SW480 (cell line): ENCODE measurements around the gene RECQL5.
"Not testable (repeated sequence)": the region's sequence is repeated elsewhere in the genome, so short reads cannot be mapped to it uniquely, and the experiment has no call there.

Source experiments
- DNase-seq: peaks from one replicate; pipeline ENCODE4 v3.0.0-alpha.2; 2016; ENCODE audit warnings: low spot score

The RECQL5 gene

DNA sequence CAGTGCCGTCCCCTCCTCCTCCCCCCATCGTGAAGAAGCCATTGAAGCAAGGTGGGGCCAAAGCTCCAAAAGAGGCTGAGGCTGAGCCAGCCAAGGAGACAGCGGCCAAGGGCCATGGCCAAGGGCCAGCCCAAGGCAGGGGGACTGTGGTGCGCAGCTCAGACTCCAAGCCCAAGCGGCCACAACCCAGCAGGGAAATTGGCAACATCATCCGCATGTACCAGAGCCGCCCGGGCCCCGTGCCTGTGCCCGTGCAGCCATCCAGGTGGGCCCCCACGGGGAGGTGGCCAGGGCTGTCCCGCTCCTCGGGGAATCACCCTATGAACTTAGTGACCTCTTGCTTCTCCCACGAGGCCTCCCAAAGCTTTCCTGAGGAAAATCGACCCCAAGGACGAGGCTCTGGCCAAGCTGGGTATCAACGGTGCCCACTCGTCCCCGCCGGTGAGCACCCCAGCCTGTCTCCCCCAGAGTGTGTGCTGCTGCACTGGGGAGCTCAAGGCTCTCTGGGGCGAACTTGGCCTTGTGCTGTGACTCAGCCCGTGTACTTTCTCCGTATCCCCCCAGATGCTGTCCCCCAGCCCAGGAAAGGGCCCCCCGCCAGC lies 50.3 kb downstream of the RECQL5 start:
- no peak for DNase-seq

DNA sequence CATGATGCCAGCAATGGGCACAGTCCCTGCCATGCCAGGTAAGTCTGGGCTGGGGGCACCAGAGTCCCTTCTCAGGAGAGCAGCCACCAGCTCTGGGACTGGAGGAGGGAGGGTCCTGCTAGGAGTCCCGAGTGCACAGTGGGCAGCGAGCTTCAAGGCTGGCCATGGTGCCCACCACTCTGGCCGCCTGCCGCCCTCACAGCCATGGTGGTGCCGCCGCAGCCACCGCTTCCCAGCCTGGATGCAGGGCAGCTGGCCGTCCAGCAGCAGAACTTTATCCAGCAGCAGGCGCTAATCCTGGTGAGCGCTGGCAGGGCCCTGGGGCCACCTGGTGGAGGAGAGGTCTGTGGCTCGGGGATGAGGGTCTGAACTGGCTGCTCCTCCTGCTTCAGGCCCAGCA lies 51.7 kb downstream of the RECQL5 start:
- no peak for DNase-seq

DNA sequence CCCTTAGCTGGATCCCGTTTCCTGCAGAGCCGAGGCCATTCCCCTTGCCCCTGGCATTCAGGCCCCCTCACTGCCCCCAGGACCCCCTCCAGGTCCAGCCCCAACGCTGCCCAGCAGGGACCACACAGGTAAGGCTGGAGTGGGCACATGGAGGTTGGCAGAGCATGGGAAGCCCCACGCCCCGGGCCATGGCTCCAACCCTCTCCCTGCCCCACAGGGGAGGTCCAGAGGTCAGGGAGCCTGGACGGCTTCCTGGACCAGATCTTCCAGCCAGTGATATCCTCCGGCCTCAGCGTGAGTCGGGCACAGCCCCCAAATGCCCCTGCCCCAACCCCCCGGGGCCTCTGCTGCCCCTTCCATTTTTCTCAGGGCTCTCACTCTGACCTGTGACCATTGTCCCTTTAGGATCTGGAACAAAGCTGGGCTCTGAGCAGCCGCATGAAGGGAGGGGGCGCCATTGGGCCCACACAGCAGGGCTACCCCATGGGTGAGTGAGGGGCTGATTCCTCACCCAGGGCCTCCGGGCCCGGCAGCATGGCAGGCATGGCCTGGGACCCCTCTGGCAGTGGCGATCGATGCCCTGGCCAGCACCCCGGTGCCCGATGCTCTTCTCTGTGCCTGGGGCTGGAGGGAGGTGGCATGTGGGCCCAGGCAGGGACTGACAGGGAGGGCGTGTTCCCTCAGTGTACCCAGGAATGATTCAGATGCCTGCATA lies 52.2 kb downstream of the RECQL5 start:
- DNase-seq = no peak

DNA sequence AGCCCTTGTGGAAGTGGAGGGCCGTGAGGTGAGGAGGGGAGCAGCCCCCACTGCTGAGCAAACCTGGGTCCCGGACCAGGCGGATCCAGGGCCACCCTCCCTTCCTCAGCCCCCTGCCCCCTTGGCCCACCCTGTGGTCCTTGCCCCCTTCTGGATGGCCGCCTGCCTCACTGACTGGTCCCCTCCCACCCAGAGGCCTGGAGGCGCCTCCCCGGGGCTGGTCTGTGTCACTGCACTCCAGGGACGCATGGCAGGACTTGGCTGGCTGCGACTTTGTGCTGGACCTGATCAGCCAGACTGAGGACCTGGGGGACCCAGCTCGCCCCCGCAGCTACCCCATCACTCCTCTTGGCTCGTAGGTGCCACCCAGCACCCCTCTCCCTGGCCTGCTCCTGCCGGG lies 52.9 kb downstream of the RECQL5 start:
- no peak for DNase-seq

DNA sequence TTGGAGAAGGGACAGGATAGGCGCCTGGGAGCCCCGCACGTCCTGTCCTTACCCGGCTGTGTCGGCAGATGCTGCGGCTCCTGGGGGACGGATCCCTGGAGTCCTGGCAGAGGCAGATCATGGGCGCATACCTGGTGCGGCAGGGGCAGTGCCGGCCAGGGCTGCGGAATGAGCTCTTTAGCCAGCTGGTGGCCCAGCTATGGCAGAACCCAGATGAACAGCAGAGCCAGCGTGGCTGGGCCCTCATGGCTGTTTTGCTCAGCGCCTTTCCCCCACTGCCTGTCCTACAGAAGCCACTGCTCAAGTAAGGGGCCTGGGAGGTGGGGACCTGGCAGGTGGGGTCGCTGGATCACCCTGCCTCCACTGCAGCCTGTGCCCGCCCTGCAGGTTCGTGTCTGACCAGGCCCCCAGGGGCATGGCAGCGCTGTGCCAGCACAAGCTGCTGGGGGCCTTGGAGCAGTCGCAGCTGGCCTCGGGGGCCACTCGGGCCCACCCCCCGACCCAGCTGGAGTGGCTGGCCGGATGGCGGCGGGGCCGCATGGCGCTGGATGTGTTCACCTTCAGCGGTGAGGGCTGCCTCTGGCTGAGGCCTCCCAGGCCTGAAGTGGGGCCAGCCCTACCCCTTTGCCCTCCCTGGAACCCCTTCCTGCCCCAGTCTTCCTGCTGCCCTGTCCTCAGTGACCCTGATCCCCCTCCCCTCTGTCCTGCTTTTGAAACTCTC lies 53.9 kb downstream of the RECQL5 start:
- no peak for DNase-seq

DNA sequence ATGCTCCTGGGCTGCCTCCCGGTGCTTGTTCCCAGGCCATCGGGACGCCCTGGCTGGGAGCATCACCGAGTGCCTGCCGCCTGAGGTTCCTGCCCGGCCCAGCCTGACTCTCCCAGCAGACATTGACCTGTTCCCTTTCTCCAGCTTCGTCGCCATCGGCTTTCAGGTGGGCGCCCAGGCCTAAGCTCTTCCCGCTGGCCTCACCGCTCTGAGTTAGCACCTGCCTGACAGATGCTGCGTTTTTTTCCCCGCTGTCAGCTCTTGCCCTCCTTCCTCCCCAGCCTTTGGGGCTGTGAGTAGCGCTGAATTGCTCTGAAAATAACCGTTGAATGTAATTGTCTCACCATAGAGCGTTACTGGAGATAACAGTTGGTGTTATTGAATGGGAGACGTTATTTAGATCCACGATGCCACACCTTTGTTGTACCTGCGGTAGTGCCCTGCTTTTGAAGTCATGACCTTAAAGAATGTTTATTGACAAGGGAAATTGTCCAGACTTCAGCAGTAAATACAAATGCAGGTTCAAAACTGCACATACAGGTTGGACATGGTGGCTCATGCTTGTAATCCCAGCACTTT lies 55.0 kb downstream of the RECQL5 start:
- peak; percentile 90 for DNase-seq

DNA sequence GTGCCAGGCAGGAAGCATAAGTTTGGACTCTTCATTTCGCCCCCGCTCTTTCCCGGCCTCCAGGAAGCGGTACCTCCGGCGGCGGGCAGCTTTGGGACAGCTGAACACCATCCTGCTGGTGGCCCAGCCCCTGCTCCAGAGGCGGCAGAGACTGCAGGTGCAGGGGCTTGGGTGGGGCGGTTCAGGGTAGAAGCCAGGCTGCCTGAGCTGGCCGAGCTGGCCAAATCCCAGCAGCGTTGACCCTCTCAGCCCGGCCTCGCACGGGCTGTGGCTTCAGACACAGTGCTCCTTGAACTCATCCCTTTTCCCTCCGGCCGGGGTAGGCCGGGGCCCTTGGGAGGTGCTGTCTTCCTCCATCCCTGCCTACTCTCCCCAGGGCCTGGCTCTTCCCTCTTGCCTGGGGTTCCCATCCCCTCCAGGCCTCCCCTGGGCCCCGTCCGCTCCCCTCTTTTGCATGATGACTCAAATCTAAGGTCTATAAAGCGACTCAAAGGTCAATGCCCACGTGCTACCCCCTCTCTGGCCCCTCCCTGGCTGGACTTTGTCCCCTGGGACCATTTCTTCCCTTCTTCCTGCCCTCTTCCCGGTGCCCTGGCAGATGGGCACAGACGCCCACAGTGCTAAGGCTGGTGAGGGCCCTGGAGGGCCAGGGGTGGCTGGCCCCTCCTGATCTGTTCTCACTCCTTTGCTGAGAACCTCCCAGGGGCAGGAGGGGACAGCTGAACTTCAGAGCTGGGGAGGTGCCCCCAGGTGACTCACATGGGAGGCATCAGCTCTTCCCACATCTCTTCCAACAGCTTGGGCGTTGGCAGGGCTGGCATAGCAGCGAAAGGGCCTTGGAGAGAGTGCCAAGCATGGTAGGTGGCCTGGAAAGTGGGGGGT lies 56.6 kb downstream of the RECQL5 start:
- DNase-seq = peak; percentile 95

DNA sequence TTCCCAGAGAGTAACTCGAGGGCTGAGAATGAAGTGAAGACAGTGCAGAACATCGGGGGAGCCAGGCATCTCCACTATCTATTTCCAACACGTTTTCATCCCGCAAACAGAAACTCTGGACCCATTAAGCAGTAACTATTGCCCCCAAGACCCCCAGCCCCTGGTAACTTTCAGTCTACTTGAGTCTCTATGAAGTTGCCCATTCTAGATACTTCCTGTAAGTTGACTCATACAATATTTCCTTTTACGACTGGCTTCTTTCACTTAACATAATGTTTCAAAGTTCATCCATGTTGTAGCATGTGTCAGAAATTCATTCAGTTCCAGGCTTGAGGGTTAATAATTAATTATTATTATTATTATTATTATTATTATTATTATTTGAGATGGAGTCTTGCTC lies 59.9 kb downstream of the RECQL5 start:
- no peak for DNase-seq

DNA sequence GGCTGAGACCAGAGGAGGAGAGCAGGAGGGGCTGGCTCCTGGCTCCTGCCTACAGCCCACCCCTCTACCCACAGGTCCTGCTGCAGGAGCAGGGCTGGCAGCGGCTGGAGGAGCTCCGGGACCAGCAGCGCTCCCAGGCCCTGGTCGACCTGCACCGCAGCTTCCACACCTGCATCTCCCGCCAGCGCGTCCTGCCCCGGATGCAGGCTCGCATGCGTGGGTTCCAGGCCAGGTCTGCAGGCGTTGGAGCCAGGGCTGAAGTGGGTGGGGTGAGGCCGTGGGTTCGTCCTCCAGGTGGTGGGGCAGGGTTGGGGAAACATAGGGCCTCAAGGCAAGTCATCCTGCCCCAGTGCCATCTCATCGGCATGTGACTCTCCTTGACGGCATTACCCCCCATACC lies 61.2 kb downstream of the RECQL5 start:
- DNase-seq = no peak

DNA sequence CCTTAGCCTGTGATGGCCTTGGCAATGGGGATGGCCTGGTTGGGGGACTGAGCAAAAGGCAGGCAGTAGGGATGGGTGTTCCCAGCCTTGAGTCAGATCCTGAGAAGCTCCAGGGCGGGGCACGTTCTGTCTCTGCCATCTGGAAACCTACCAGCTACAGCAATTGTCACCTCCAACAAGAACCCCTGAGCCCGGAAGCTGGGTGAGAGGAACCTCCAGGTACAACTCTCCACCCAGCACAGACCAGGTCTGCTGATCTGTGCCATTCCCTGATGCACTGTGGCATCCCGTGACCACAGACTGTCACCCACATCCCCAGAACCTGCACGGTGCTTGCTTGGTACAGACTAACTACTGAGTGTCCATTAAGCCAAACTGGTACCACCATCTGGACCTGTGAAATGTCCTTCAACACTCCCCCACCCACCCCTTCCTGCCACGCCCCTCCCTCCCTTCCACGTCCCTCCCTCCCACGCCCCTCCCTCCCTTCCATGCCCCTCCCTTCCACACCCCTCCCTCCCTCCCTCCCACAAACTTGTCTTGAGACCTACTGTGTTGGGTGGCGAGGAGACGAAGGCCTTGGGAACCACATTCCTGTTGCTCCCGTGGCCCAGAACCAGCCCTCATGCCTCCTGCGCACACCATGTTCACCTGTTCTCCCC lies 62.8 kb downstream of the RECQL5 start:
- peak; percentile 75 for DNase-seq

DNA sequence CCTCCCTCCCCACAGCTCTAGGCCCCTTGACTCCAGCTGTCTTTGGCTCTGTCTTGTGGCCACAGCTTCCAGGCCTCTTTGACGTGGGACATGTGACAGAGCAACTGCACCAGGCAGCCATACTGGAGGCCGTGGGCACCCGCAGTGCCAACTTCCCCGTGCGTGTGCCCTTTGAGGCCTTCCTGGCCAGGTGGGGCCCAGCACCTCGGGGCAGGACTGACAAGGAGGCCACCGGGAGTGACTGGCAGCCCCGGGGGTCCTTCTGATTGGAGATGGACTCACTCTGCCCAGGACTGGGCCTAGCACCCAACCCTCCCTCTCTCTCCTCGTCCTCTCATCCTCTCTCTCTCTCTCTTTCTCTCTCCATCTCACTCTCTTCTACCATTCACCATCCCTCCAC lies 63.8 kb downstream of the RECQL5 start:
- no peak for DNase-seq

DNA sequence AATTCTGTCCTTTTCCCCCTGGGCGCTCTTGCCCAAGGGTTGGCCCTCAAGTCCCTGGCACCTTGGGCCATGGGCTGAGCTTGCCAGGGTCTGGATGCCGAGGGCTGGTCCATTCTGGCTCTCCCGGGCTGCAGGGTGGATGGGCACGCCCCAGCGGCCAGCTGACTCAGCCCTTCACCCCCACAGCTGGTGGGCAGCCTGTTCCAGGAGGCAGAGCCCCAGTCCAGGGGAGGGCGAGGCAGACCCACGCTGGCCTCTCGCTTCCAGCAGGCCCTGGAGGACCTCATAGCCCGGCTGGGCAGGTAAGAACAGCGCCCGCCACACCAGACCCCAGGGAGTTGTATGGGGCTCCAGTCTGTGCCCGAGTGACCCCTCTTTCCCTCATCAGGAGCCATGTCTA lies 64.3 kb downstream of the RECQL5 start:
- DNase-seq = no peak

DNA sequence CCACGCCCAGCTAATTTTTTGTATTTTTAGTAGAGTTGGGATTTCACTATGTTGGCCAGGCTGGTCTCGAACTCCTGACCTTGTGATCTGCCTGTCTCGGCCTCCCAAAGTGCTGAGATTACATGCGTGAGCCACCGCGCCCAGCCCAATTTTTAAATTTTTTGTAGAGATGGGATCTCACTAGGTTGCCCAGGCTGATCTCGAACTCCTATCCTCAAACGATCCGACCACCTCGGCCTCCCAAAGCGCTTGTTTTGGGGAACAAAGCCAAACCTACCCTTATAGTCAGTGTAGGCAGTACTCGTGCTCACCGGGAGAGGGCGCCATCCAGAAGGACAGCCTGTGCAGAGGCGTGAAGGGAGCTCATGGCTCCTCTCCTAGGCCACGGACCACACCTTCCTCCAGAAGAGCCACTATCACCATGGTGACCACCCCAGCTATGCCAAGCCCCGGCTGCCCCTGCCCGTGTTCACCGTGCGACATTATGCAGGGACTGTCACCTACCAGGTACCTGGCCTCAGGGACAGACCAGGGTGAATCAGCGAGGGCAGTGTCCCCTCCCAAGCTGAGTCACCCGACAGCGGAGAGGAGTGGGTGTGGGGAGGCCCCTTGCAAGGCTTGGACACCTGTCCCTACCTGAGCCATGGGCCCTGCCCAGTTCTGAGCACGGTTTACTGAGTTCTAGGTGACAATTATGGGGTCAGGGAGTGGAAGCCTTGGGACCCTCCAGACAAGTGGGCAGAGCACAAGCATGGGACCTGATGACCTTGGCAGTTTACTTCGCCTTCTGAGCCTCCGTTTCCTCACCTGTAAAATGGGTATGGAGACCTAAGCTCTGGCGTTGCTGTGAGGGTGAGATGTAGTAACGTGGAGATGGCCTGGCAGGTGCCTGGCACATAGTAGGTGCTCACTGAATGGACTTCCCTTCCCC lies 65.6 kb downstream of the RECQL5 start:
- peak; percentile 99 for DNase-seq

DNA sequence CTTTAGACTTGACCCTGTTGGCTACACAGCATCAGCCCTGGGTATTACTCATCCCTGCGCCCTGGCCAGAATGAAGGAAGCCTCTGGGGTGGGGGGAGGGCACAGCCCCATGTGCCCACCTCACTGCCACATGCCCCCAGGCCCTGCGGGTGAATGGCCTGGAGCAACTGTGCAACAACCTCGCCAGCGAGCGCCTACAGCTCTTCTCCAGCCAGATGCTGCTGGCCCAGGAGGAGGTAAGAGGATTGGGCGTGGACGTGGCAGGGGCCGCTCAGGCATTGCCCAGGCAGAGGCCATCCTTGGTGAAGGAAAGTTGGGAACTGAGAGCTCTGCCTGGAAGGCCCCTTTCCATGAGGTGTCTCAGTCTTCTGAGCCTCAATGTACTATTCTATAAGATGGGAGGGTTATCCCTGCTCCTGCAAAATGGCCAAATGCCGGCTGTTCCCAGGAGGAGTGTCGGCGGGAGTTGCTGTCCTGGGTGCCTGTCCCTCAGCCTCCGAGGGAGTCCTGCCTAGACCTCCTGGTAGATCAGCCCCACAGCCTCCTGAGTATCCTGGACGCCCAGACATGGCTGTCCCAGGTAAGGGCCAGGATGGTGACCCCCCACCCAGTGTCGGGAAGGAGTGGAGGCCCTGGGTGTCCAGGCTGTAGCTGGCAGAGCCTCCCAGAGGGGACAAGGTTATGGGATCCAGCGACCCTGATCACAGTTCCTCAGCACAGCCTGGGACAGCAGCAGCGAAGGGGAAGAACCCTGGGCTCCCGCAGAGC lies 70.5 kb downstream of the RECQL5 start:
- DNase-seq = no peak

DNA sequence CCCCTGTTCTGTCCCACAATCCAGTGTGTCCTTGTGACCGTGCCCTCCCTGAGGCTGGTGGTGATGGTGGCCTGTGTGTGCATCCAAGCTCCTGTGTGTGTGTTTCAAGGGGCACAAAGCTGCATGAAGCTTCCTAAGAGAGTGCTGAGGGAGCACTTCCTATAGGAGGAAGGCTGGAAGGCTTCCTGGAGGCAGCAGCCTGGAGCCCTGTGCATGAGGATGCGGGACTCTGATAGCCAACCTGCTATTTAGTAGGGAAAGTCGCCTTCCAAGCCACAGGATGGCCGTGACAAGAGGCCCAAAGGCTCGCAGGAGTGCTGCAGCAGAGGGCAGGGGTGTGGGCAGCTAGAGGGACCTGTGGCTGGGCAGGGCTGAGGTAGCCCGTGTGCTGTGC lies 71.0 kb downstream of the RECQL5 start:
- no peak for DNase-seq

DNA sequence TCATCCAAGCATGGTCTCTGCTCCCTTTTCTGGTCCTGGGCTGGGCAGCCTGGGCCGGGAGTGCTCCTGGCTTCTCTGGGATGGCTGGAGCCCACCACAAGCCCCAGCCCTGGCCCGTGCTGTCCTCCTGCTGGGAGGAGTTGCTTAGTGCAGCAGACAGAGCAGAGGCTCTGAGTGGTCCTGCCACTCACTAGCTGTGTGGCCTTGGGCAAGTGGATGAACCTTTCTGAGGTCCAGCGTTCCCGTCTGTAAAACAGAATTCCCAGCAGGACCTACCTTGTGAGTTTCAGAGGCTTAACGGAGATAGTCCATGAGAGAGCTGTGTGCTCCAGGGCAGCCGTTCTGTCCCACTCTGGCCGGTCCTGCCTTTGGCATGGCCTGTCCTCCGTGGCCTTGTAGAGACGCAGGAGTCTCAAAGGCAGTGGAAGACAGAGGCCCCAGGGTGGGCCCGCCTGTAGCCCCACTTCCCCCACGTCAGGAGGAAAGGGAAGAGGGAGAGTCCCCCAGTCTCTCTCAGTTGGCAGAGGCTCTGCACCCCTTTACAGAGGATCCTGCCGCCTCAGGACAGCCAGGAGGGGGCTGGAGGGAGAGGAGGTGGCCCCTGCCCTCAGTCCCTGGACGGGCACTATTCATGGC lies 71.6 kb downstream of the RECQL5 start:
- no peak for DNase-seq

DNA sequence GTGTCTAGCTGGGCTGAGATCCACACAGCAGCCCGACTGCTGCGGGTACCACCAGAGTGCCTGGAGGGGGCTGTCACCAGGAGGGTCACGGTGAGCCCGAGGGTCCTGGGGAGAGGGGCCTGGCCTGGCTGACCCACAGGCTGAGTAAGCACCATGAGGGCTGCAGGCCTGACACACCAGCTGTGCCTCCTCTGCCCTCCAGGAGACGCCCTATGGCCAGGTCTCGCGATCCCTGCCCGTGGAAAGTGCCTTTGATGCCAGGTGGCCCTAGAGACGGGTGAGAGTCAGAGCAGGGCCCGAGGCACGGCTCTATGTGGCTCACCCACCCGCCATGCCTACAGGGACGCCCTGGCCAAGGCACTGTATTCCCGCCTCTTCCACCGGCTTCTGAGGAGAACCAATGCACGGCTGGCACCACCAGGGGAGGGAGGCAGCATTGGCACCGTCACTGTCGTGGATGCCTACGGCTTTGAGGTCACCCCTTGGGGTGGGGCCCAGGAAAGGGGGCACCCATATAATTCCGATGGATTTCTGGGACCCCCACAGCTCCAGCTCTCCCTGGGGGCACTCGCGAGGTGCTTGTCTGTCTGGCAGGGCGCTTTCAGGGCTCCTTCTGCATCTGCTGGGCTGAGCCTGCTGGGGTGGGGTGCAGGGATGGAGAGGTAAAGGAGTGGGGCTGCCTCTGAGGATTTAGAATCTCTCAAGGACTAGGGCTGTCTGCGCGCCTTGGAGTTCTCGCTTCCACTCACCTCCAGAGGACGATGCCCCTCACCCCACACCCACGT lies 72.3 kb downstream of the RECQL5 start:
- DNase-seq = no peak

DNA sequence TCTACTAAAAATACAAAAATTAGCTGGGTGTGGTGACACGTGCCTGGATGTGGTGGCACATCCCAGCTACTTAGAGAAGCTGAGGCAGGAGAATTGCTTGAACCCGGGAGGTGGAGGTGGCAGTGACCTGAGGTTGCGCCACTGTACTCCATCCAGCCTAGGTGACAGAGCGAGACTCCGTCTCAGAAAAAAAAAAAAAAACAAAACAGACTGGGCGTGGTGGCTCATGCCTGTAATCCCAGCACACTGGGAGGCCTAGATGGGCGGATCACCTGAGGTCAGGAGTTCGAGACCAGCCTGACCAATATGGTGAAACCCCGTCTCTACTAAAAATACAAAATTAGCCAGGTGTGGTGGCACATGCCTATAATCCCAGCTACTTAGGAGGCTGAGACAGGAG lies 73.5 kb downstream of the RECQL5 start:
- not testable (repeated sequence) for DNase-seq
